Testis (tissue), 2 donors: ENCODE measurements around the gene MEGF8.

ENCODE experiments used
- CTCF ChIP-seq, 3 experiments: fragments of 450-650 bp in 2 of 3; fragments of 200-600 bp in 1 of 3; sonication (generic) in 1 of 3; IDR thresholded peaks; one replicate each; pipeline ENCODE4 v1.5.1; 2016 to 2019; ENCODE audit warnings: antibody characterized with exemption in 3 of 3, mild to moderate bottlenecking in 2 of 3, moderate library complexity in 1 of 3
- POLR2A ChIP-seq: fragments of 450-650 bp; IDR thresholded peaks from one replicate; pipeline ENCODE4 v1.6.1; 2017; ENCODE audit warnings: antibody characterized with exemption, mild to moderate bottlenecking, moderate library complexity

- TF ChIP-seq CTCF (IDR thresholded peaks at IDR 0.05) (no peak), POLR2A (no peak)
Observed at GRCh38 chr19:42322305-42322704, 3.1 kb upstream of the MEGF8 start.
